Stimulated activated naive CD8-positive, alpha-beta T cell treated with anti-CD3 and anti-CD28 coated beads, Interleukin-15, Interleukin-2, amounts not matched to agents 100 ng/mL and 50 ng/mL, for 24 hours (primary cell): ENCODE data around the gene CHCHD6.

Source experiments
- H3K27ac Mint-ChIP-seq: one replicate; pipeline ENCODE4 v1.8.0; 2021; ENCODE audit warnings: mild to moderate bottlenecking, mixed read lengths
- H3K27me3 Mint-ChIP-seq: one replicate; pipeline ENCODE4 v1.8.0; 2021; ENCODE audit warnings: mixed read lengths
- H3K36me3 Mint-ChIP-seq: one replicate; pipeline ENCODE4 v1.8.0; 2021; ENCODE audit warnings: low read depth, mixed read lengths
- H3K4me1 Mint-ChIP-seq: one replicate; pipeline ENCODE4 v1.8.0; 2021; ENCODE audit warnings: low read depth, mixed read lengths
- H3K4me3 Mint-ChIP-seq: one replicate; pipeline ENCODE4 v1.8.0; 2021; ENCODE audit warnings: mild to moderate bottlenecking, mixed read lengths
- H3K9me3 Mint-ChIP-seq: one replicate; pipeline ENCODE4 v1.8.0; 2021; ENCODE audit warnings: mixed read lengths

CHCHD6 gene

GRCh38 chr3:126970101-126970500 lies 266.1 kb downstream of the CHCHD6 start:
- Mint-ChIP-seq H3K4me3 (no peak overlapping the region), H3K36me3 (peaks cover 10% of the 10 kb centered on the region), H3K27ac (no peak overlapping the region), H3K9me3 (peaks cover 12% of the 10 kb centered on the region), H3K4me1 (no peaks in the 10 kb centered on the region), H3K27me3 (peaks cover 16% of the 10 kb centered on the region)

GRCh38 chr3:126970921-126971320 lies 266.9 kb downstream of the CHCHD6 start:
- Mint-ChIP-seq H3K4me3 (no peak overlapping the region), H3K27ac (no peak overlapping the region), H3K27me3 (peaks cover 19% of the 10 kb centered on the region), H3K9me3 (peaks cover 15% of the 10 kb centered on the region), H3K4me1 (no peaks in the 10 kb centered on the region), H3K36me3 (peaks cover 15% of the 10 kb centered on the region)

GRCh38 chr3:126971891-126972351 lies 267.9 kb downstream of the CHCHD6 start:
- Mint-ChIP-seq H3K4me3 (no peak overlapping the region), H3K9me3 (peaks cover 15% of the 10 kb centered on the region), H3K27ac (no peak overlapping the region), H3K4me1 (no peaks in the 10 kb centered on the region), H3K36me3 (peaks cover 15% of the 10 kb centered on the region), H3K27me3 (peaks cover 19% of the 10 kb centered on the region)

DNA sequence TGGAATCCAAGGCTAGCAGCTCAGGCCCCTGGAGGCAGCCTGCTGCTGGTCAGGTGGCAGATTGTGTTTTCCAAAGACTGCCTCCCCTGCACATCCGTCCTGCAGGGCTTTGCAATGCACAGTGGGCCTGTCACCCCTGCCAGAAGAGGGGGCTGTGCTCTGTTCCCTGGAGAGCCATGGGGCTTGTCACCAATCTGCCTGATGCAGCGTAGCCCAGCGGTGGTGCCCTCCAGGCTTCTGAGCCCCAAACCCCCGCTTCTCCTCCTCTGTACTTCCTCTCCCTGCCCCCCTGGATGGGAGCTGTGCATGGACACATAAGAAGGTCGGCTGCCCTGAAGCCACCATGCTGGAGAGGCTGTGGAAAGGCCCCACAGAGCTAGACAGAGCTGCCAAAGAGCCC lies 268.8 kb downstream of the CHCHD6 start:
- Mint-ChIP-seq H3K36me3 (peaks cover 15% of the 10 kb centered on the region), H3K9me3 (peaks cover 15% of the 10 kb centered on the region), H3K27me3 (peaks cover 19% of the 10 kb centered on the region), H3K27ac (no peak overlapping the region), H3K4me3 (no peak overlapping the region), H3K4me1 (no peaks in the 10 kb centered on the region)

GRCh38 chr3:126973814-126974213 lies 269.8 kb downstream of the CHCHD6 start:
- Mint-ChIP-seq H3K9me3 (peaks cover 15% of the 10 kb centered on the region), H3K4me3 (no peak overlapping the region), H3K27me3 (peaks cover 23% of the 10 kb centered on the region), H3K36me3 (peaks cover 15% of the 10 kb centered on the region), H3K4me1 (no peaks in the 10 kb centered on the region), H3K27ac (no peak overlapping the region)

GRCh38 chr3:126974756-126975155 lies 270.7 kb downstream of the CHCHD6 start:
- no peak overlapping the region for H3K27ac Mint-ChIP-seq
- H3K9me3 Mint-ChIP-seq, result peaks cover 15% of the 10 kb centered on the region
- peaks cover 9% of the 10 kb centered on the region for H3K4me1 Mint-ChIP-seq
- no peak overlapping the region for H3K4me3 Mint-ChIP-seq
- H3K27me3 Mint-ChIP-seq, result peaks cover 23% of the 10 kb centered on the region
- peaks cover 15% of the 10 kb centered on the region for H3K36me3 Mint-ChIP-seq

DNA sequence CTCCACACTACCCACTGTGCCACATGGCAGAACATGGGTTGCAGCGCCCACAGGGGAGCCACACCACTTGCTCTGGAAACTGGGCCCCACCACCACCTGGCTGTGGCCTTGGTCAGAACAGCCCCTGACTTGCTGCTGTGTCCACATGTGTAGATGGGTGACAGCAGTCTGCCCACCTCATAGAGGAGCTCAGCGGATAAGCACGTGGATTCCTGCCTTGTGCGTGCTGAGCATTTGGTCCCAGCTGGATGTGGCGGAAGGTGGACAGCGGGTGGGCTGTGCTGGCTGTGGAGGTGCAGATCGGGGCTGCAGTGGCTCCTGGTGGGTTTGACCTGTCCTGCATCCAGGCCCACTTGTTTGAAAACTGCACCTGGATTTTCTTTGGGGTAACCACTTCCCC lies 272.9 kb downstream of the CHCHD6 start:
- Mint-ChIP-seq H3K27ac (no peak overlapping the region), H3K36me3 (peaks cover 15% of the 10 kb centered on the region), H3K9me3 (peaks cover 15% of the 10 kb centered on the region), H3K27me3 (peaks cover 27% of the 10 kb centered on the region), H3K4me1 (peaks cover 20% of the 10 kb centered on the region), H3K4me3 (no peak overlapping the region)

GRCh38 chr3:126977821-126978220 lies 273.8 kb downstream of the CHCHD6 start:
- H3K9me3 Mint-ChIP-seq, result peaks cover 15% of the 10 kb centered on the region
- no peak overlapping the region for H3K4me3 Mint-ChIP-seq
- H3K36me3 Mint-ChIP-seq, result peaks cover 15% of the 10 kb centered on the region
- H3K27ac Mint-ChIP-seq, result no peak overlapping the region
- H3K27me3 Mint-ChIP-seq, result peaks cover 27% of the 10 kb centered on the region
- H3K4me1 Mint-ChIP-seq, result peaks cover 25% of the 10 kb centered on the region

- H3K4me3 Mint-ChIP-seq, result no peak overlapping the region
- peaks cover 15% of the 10 kb centered on the region for H3K36me3 Mint-ChIP-seq
- no peak overlapping the region for H3K27ac Mint-ChIP-seq
- peaks cover 27% of the 10 kb centered on the region for H3K27me3 Mint-ChIP-seq
- peaks cover 25% of the 10 kb centered on the region for H3K4me1 Mint-ChIP-seq
- H3K9me3 Mint-ChIP-seq, result peaks cover 15% of the 10 kb centered on the region
Measured at GRCh38 chr3:126978291-126978690, 274.3 kb downstream of the CHCHD6 start.

GRCh38 chr3:126979046-126979628 lies 275.1 kb downstream of the CHCHD6 start:
- H3K4me1 Mint-ChIP-seq, result peaks cover 25% of the 10 kb centered on the region
- H3K27me3 Mint-ChIP-seq, result peaks cover 25% of the 10 kb centered on the region
- H3K36me3 Mint-ChIP-seq, result peaks cover 15% of the 10 kb centered on the region
- no peak overlapping the region for H3K27ac Mint-ChIP-seq
- no peak overlapping the region for H3K4me3 Mint-ChIP-seq
- H3K9me3 Mint-ChIP-seq, result peaks cover 13% of the 10 kb centered on the region

DNA sequence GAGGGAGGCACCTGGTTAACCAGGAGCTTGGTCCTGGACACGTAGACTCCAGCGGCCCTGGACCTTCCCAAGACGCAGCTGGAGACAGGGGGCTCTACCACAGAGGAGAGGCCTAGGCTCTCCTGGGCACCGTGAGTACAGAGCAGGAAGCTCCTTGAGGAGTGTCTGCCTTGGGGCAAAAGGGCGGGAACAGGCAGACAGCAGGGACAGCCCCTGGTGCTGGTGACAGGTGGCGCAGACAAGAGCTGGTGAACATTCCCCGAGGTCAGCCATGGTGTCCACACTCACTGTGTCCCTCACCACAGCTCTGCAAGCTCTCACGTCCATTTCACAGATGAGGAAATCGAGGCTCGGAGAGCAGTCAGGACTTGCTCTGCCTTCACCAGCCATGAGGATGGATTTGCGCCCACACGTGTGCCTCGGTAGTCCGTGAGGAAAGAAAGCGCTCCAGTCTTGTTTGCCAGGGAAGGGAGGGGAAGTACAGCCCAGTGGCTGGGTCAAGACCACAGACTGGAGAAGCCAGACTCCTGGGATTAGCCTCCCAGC lies 276.3 kb downstream of the CHCHD6 start:
- Mint-ChIP-seq H3K4me1 (peaks cover 25% of the 10 kb centered on the region), H3K27ac (no peak overlapping the region), H3K9me3 (peaks cover under 1% of the 10 kb centered on the region), H3K36me3 (peaks cover 3% of the 10 kb centered on the region), H3K27me3 (peaks cover 13% of the 10 kb centered on the region), H3K4me3 (no peak overlapping the region)

DNA sequence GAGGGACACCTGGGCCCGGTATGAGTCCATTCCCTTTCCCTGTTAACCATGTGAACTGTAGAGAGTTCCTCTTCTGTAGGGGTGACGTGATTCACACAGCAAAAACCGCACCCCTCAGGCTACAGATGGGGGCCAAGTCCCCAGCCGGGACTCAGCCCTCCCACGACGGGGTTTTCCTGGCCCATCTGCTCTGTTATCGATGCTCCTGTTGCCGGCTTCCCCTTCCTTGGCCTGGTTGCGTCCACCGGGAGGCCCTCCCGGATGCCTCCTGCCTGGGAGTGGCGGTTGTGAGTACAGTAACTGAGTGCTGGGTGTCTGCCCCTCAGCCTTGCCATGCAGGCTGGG lies 278.1 kb downstream of the CHCHD6 start:
- Mint-ChIP-seq H3K4me3 (peak overlapping the region; percentile 78), H3K9me3 (no peaks in the 10 kb centered on the region)

GRCh38 chr3:126982471-126983175 lies 278.6 kb downstream of the CHCHD6 start, which contains the start of gene PLXNA1:
TSS of gene PLXNA1 (plus strand) at chr3:126983115. CDS start at chr3:126988594, 5,479 bp downstream.
- H3K4me1 Mint-ChIP-seq, result peaks cover 25% of the 10 kb centered on the region
- no peaks in the 10 kb centered on the region for H3K36me3 Mint-ChIP-seq
- peak within 1 kb of the TSS; percentile 78 for H3K4me3 Mint-ChIP-seq
- peaks cover 13% of the 10 kb centered on the region for H3K27me3 Mint-ChIP-seq
- H3K9me3 Mint-ChIP-seq, result no peaks in the 10 kb centered on the region
- H3K27ac Mint-ChIP-seq, result peak within 1 kb of the TSS; percentile 78

More for the DNA sequence above, 278.1 kb downstream of the CHCHD6 start:
- H3K27me3 Mint-ChIP-seq, result peaks cover 13% of the 10 kb centered on the region
- H3K27ac Mint-ChIP-seq, result peak overlapping the region; percentile 78
- no peaks in the 10 kb centered on the region for H3K36me3 Mint-ChIP-seq
- peaks cover 25% of the 10 kb centered on the region for H3K4me1 Mint-ChIP-seq

DNA sequence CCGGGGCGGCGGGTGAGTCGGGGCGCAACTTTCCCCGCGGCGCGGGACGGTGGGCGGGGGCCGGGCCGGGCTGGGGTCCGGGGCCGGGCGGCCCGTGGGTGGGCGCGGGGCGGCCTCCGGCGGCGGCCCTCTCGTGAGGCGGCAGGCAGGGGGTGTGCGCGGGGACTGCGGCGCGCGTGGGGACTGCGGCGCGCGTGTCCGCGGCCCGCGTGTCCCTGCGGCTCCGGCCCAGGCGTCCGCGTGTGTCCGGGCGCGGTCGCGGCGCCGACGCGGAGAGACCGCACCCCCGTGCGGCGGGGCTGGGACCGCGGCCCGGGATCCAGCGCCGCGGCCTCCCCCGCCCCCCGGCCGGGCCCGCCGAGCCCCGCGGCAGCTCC lies 279.2 kb downstream of the CHCHD6 start:
- no peak overlapping the region for H3K27ac Mint-ChIP-seq
- peaks cover 25% of the 10 kb centered on the region for H3K4me1 Mint-ChIP-seq
- H3K27me3 Mint-ChIP-seq, result peaks cover 13% of the 10 kb centered on the region
- H3K9me3 Mint-ChIP-seq, result no peaks in the 10 kb centered on the region
- H3K36me3 Mint-ChIP-seq, result no peaks in the 10 kb centered on the region
- no peak overlapping the region for H3K4me3 Mint-ChIP-seq

GRCh38 chr3:126983653-126984390 lies 279.8 kb downstream of the CHCHD6 start:
- H3K27ac Mint-ChIP-seq, result no peak overlapping the region
- H3K4me3 Mint-ChIP-seq, result peak overlapping the region; percentile 32
- no peaks in the 10 kb centered on the region for H3K9me3 Mint-ChIP-seq
- H3K4me1 Mint-ChIP-seq, result peaks cover 25% of the 10 kb centered on the region
- H3K36me3 Mint-ChIP-seq, result no peaks in the 10 kb centered on the region
- H3K27me3 Mint-ChIP-seq, result peaks cover 9% of the 10 kb centered on the region
